Lower leg skin (tissue), 4 donors: ENCODE measurements around the gene TMEM198. TPM values are rescaled to one million over a fixed set of nuclear protein-coding genes. Genes with fewer than 3 reads are reported as not detected.

Experiments used
- DNase-seq, 2 donors: peaks; one replicate each; pipeline ENCODE4 v3.0.0-alpha.2; 2019; ENCODE audit warnings: low spot score in 2 of 2
- H3K4me3 ChIP-seq: fragments of 200-600 bp; sonication (generic); 2 replicates; pipeline ENCODE4 v1.5.1; 2017; ENCODE audit warnings: mild to moderate bottlenecking, low read depth; ENCODE audit not compliant: poor library complexity, severe bottlenecking
- CTCF ChIP-seq, 3 donors: fragments of 450-650 bp; IDR thresholded peaks; one replicate each; pipeline ENCODE4 v1.5.1; 2016; ENCODE audit warnings: antibody characterized with exemption in 3 of 3, mild to moderate bottlenecking in 3 of 3, moderate library complexity in 2 of 3
- POLR2A ChIP-seq, 2 donors: fragments of 450-650 bp; IDR thresholded peaks; one replicate each; pipeline ENCODE4 v1.6.1; 2016 to 2017; ENCODE audit warnings: antibody characterized with exemption in 2 of 2, mild to moderate bottlenecking in 1 of 2, moderate library complexity in 1 of 2
- WGBS, 2 donors: methylation state at CpG; one replicate each; pipeline ENCODE4 v1.1.5; 2018; 5-methylcytosine and 5-hydroxymethylcytosine counted together
- intact Hi-C: fragments of 100-400 bp; cut with DNase I; formaldehyde crosslinking; loops from one replicate; pipeline ENCODE4 v1.15.0; 2023; ENCODE audit warnings: low total_unique reads
- total RNA-seq, 4 donors: library from RNA; depleted of rRNA; stranded (reverse); fragments of >200 nt; gene quantifications; one replicate each; pipeline ENCODE4 v1.1.0, GENCODE V29; 2016

TMEM198 gene
- total RNA-seq, 4 donors from 2014 or later, result 0.17 to 2.1 (median 1.0) TPM

DNA sequence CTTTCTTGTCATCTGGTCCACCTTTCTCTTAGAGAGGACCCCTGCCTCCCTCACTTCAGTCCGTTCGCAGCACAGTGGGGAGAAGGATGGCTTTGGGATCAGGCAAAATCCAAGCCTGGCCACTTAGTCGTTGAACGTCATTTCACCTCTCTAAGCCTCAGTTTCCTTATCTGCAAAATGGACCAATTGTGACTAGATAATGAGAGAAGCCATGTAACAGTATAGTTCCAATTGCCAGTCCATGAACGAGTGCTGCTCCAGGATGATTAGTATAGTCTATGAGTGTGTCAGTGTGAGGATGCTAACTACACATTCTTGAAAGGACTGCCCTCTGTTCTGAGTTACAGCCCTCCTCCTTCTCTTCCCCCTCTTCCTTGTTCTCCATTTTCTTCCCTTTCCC lies 29.3 kb downstream of the TMEM198 start:
- 72 to 74% methylated on average over 5 of the region's 5 CpGs for WGBS, 2 donors
- no peak overlapping the region for H3K4me3 ChIP-seq
- no peak for TF ChIP-seq POLR2A (IDR thresholded peaks at IDR 0.05)
- TF ChIP-seq CTCF (IDR thresholded peaks at IDR 0.05), result no peak
- no peak for DNase-seq
- intact Hi-C loops, result no loop called here

GRCh38 chr2:219574484-219575311 lies 30.9 kb downstream of the TMEM198 start:
- DNase-seq, result no peak
- intact Hi-C loops, result no loop called here

GRCh38 chr2:219575566-219576504 lies 32.0 kb downstream of the TMEM198 start:
- 78 to 84% methylated on average over 6 of the region's 6 CpGs for WGBS, 2 donors
- no peak overlapping the region for H3K4me3 ChIP-seq
- intact Hi-C loops, result no loop called here
- no peak for DNase-seq
- TF ChIP-seq CTCF (IDR thresholded peaks at IDR 0.05) (no peak), POLR2A (IDR thresholded peaks at IDR 0.05) (no peak)

More at GRCh38 chr2:219574484-219575311, 30.9 kb downstream of the TMEM198 start:
- TF ChIP-seq CTCF (IDR thresholded peaks at IDR 0.05) (no peak), POLR2A (IDR thresholded peaks at IDR 0.05) (no peak)
- no peak overlapping the region for H3K4me3 ChIP-seq
- WGBS, 2 donors, result 79 to 81% methylated on average over 18 to 22 of the region's 22 CpGs

DNA sequence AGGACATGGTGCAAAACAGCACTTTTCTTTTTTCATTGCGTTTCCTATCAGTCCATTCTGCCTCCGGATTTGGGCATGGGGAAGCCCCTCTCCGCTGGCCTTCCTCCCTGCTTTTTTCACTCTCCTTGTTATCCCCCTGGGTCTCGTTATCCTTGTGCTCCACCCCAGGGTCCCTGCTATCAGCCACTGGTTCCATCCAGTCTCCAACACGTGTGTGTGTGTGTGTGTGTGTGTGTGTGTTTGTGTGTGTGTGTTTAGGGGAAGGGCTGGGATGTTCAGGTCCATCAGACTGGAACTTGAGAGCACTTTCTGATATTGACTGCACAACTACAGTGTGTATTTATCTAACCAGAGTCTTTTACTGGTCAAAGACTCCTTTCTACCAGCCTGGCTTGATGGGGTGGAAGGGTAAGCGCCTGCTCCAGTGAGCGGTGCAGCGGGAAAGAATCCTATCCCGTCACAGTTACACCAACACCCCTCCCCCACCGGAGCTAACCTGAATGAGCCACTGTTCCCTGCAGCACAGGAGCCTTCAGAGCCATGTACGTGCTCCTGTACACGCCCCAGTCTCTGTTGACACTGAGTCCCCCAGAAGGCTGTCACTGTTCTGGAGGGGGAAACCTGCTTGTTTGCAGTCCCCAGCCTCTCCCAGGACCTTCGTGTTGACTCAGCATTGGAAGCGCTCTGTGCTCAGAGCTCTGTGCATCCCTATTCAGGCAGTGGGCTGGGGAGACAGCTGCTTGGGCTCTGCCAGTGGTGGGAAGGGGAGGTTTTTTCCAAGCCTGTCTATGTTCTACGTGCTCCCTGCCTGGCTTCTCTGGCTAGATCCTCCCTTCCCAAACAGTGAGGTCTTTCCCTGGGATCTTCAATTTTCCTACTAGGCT lies 32.9 kb downstream of the TMEM198 start:
- no peak for TF ChIP-seq POLR2A (IDR thresholded peaks at IDR 0.05)
- TF ChIP-seq CTCF (IDR thresholded peaks at IDR 0.05), result peak in 1 of 3 donors; percentile 65
- intact Hi-C loops, result no loop called here
- no peak for DNase-seq
- 19 to 32% methylated on average over 13 to 15 of the region's 15 CpGs for WGBS, 2 donors
- H3K4me3 ChIP-seq, result no peak overlapping the region
